Fibroblast of gingiva (primary cell): ENCODE results near the gene MED15.

Experiments
- DNase-seq: peaks from one replicate; pipeline ENCODE4 v3.0.0-alpha.2; 2011; ENCODE audit warnings: low read depth

The MED15 gene

DNA sequence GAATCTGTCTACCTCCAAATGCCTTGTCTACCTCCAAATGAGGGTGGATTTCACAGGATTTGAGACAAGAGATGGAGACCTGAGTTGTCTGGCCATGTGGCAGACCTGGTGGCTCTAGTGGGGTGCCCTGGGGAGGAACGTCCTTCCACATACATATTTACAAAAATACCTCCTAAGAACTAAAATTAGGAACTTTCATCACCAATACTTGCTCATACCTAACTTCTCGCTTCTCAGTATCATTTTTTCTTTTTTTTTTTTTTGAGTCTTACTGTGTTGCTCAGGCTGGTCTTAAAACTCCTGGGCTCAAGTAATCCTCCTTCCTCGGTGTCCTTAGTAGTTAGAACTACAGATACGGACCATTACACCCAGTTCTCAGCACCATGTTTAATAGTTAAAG is 117.9 kb downstream of the MED15 start:
- no peak for DNase-seq

GRCh38 chr22:20626811-20627210 is 119.4 kb downstream of the MED15 start:
- DNase-seq, result no peak

DNA sequence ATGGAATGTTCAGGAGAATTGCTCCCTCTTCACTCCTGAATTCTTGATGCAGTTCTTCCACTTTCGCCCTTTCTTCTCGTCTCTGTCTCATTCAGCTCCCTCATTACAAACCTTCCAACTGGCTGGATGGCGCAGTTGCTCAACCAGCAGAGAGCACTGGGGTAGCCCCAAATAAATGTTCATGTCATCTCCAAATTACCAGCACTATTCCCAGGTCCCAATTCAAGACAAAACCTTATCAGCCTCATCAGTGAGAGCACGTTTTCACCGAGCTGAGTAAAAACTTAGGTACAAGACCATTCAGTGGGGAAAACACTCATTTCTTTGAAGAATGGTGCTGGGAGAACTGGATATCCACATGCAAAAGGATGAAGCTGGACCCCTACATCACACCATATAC is 120.0 kb downstream of the MED15 start:
- DNase-seq, result no peak

GRCh38 chr22:20628081-20628939 is 120.9 kb downstream of the MED15 start:
- no peak for DNase-seq

DNA sequence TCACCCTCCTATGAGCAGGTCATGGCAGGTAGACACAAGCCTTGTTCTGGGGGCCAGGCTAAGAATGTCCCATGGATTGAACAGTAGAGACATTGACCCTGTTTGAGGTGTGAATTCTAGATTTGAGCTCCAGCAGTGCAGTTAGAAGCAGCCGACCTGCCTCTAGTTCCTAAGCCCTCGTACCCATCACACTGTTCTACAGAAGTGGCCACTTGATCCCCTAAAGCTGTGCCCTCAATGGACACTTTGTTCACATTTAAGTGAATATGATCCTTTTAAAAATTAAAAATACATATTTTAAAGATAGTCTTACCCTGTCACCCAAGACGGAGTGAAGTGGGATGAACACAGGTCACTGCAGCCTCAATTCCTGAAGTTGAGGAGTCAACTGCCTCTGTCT is 122.0 kb downstream of the MED15 start:
- no peak for DNase-seq

DNA sequence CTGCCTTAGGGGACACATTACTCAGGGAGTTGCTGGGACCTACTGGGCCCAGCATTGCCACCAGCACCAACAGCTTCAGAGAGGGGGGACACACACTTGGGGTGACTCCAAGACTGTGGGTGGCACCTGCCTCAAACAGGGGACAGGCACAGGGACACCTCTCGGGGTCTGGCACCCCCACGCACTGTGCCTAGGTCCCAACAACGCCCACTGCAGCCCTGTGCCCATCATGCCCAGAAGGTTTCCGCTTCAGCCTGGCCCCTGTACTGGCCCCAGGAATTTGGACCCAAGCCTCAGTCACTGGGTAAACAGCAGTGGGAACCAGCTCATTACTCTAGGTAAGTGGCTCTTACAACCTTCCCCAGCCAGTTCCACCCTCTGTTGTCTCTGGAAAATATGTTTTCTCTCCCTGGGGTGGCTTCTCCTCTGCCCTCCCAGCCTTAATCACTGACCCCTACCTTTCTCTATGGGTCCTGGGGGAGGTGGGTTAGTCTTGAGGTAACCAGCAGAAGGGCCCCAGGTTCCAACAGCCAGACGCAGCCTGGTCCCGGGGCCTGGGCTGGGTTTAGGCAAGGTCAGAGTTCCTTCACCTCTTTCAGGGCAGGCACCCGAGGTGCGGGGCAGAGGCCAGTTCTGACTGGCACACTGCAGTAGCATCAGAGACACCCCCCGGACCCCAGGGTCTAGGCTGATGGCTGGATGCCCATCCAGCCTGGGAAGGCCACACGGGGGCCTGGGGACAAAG is 123.6 kb downstream of the MED15 start:
- no peak for DNase-seq

DNA sequence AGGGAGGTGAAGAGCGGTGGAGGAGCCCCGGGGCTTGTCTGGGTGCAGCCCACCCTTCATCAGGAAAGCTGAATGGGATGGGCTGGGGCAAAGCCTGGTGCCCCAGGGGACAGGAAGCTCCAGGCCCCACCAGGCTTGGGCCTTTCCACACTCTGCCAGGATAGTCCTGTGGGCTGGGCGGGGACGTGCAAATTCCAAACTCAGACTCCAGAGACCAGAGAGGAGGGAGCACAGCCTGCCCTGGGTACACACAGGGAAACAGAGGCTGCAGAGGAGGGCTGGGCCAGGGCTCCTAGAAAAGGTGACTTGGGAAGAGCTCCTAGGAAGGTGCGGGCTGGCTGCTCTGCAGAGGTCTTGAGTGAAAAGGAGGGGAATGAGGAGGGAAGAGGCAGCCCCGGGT is 124.7 kb downstream of the MED15 start:
- DNase-seq, result no peak

DNA sequence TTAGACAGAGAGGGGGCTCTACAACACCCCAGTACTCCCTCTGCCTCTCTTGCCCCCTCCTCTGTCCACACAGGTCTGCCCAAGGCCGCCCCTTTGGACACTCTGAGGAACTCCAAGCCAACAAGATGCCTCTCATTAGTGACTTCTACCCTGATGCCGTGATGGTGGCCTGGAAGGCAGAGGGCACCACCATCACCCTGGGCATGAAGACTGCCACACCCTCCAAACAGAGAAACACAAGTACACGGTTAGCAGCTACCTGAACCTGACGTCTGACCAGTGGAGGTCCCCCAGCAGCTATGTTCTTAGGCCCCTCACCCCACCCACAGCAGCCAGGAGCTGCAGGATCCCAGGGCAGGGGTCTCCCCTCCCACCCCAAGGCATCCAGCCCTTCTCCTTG is 125.1 kb downstream of the MED15 start:
- DNase-seq, result no peak

DNA sequence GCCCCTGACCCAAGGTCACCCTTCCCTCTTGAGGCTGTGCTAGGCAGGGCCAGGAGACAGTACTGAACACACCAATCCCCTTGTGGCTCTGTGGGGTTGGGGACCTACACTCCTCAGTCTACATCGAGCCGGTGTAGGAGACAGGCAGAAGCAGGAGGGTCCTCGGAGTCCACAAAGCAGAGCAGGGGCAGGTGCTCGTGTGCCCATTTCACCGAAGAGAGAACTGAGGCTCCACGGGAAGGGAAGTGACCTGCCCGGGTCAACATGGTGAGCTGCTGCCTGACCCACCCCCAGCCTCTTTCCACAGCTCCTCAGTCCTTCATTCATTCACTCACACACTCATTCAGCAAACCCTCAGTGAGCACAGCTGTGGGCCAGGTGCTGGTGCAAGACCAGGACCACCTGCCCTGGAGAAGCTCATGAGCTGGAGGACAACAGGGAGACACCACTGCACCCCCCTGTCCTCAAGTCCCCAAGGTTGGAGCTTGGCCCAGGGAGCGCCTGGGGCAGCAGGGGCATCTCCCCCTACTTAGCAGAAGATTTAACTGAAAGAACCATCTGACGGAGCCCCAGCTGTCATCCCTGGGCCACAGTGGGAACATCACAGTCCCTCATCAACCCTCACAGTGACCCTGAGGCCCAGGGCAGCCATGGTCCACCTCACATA is 127.3 kb downstream of the MED15 start:
- DNase-seq, result no peak

GRCh38 chr22:20635227-20635591 is 127.8 kb downstream of the MED15 start:
- no peak for DNase-seq

- DNase-seq, result no peak
Observed at GRCh38 chr22:20636075-20636812, 128.8 kb downstream of the MED15 start.

DNA sequence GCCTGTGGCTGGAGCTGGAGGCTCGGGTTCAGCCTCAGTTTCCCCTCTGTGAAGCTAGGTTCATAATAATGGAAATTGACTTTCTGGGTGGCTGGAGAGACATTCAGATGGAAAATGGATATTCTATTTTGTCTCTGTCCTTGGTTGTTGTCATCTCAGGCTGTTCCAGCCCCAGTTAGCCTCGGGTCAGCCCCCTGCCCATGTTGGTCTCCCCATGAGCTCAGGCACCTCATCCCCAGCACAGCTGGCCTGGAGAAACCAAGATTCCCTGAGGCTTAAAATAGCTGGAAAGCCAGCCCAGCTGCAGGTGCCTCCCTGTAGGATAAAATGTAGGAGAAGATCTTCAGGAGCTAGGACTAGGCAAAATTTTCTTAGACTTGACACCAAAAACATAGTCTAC is 129.5 kb downstream of the MED15 start:
- no peak for DNase-seq
